RPMI7951 (cell line): ENCODE results near the gene ADAM19. TPM values are rescaled to one million over a fixed set of nuclear protein-coding genes. Genes with fewer than 3 reads are reported as not detected.
"Not testable (repeated sequence)": the region's sequence is repeated elsewhere in the genome, so short reads cannot be mapped to it uniquely, and the experiment has no call there.

Experiments
- DNase-seq: peaks from one replicate; pipeline ENCODE4 v3.0.0-alpha.2; 2012; ENCODE audit warnings: low read depth
- total RNA-seq: library from RNA; depleted of rRNA; stranded (reverse); fragments of >200 nt; shearing (Covaris generic); gene quantifications from 2 replicates; pipeline ENCODE4 v1.2.3, GENCODE V29; 2014

ADAM19 gene
- total RNA-seq, 1 experiment from 2014 or later, result 15.6 TPM

- no peak for DNase-seq
These were observed 88.7 kb downstream of the ADAM19 start for GRCh38 chr5:157486861-157487260.

DNA sequence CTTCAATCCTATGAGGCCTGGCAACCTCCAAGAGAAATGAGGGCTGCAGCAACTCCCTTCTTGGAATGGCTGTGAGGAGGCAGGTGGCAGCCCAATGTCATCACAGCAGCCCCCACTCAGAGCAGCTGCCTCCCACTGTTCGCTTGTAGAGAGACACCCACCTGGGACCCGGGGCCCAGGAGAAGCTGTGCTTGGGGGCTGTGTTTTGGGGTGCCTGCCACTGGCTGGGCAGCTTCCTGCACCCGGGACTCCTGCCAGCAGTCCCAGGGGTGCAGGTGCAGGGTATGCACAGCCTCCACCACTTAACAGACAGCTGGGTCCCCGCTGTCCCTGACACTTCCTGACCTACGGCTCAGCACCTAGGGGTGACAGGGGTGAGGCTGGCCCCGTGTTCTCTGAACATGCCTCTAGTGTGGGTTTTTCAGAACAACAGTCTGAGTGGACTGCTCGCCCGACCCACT lies 89.3 kb downstream of the ADAM19 start:
- no peak for DNase-seq

GRCh38 chr5:157485811-157486210 lies 89.8 kb downstream of the ADAM19 start:
- no peak for DNase-seq

DNA sequence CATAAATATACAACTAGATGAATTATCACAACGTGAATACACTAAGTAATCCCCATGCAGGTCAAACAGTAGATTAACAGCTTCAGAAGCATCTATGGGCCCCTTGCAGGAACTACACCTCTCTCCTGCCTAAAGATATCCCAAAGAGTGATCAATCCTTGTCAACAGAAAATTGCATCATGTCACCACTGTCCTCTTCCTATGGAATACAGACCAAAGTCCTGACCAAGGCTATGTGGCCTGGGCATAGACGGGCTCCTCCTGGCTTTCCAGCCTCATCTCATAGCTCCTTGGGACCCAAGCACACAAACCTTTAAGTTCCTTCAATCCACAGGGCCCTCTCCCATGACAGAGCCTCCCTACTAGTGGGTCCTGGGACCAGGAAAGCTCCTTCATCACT lies 90.2 kb downstream of the ADAM19 start:
- DNase-seq, result no peak

GRCh38 chr5:157484768-157485167 lies 90.8 kb downstream of the ADAM19 start:
- no peak for DNase-seq

- DNase-seq, result not testable (repeated sequence)
These were observed 92.9 kb downstream of the ADAM19 start for GRCh38 chr5:157482702-157483101.

GRCh38 chr5:157481666-157482065 lies 93.9 kb downstream of the ADAM19 start:
- no peak for DNase-seq

- no peak for DNase-seq
These were observed 94.3 kb downstream of the ADAM19 start for GRCh38 chr5:157481265-157481664.

DNA sequence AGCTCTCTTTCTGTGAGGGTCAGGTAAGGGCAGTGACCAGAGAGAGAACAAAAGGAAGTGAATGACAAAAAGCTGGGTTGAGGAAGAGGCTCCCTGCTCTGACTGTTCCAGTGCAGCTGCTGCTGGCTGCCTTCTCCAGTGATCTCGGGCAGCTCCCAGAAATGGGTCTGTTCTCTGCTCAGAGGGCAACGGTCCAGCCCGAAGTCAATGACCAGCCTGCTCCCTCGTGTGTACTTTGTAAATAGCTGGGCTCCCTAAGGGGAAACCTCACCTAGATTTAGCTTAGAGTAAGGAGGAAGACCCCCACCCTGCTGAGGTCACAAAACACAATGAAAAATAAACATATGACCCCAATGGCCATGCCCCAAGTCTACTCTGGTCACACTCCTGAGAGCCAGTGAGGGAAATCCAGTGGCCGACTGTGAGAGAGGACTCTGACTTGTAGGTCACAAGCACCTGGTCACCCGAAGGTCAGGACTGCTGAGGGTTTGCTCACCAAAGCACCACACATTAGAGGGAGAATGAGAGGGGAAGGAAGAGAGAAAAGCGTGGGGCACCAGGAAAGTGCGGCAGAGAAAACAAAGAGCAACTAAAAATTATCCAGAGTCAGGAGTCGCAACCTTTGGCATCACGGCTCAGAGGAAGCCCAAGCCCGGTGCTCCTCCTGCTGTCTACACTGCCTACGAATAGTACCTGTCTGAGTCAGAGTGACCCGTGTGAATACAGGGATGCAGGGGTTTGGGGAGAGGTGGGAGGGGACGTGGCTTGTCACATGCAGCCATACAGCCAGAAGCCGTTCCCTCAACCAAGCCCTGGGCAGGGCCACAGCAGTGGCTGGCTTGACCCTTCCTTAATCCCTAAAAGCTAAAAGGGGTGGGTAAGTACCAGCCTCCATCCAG lies 95.7 kb downstream of the ADAM19 start:
- DNase-seq, result no peak

GRCh38 chr5:157479166-157479565 lies 96.4 kb downstream of the ADAM19 start:
- DNase-seq, result no peak

- DNase-seq, result no peak
These were observed 96.8 kb downstream of the ADAM19 start for GRCh38 chr5:157478726-157479125.

DNA sequence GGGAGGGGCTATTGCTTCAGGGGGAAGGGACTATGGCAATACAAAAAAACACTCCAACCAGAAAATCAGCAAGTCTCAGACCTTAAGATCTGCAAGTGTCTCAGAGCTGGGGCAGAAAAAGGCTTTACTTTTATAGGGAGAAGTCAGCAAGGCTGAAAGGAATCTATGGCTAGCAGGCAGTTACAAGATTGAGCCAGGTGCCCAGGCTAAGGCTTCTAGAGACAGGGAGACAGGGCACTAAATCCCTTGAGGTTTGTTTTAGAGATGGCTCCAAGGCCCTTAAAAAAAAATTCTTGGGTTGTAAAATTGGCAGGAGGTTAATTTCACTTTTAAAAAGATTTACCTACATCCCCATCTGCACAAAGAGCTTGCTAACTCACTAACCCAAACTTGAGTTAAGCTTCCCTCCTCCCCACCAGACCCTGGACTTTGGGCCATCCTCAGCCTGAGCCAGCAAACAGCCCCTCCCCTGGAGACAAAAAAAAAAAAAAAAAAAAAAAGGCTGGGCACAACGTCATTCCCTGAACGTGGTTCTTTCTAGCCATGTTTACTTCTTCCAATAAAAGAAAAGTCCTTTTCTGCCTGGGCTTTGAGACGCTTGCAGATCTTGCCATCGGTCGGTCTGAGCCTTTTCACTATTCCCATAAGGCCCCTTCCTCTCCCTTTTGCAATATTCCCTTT lies 97.6 kb downstream of the ADAM19 start:
- no peak for DNase-seq

GRCh38 chr5:157476702-157477408 lies 98.7 kb downstream of the ADAM19 start:
- peak; percentile 62 for DNase-seq

DNA sequence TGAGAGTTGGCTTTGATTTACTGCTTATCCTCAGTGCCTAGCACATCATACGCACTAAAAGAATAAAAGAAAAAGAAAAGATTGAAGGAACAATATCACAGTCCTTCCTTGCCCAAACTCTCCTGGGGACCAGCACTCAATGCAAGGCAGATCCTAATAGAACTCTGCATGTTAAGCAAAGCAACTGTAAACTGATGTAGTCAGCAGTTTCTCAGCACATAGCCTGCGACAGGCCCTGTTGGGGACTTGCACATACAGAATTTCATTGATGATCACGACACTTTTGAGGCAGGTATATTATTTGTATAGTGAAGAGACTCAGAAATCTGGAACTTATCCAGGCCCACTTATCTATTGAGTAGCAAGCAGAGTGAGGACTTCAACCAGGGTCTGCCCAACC lies 100.1 kb downstream of the ADAM19 start:
- no peak for DNase-seq

GRCh38 chr5:157473383-157474320 lies 101.9 kb downstream of the ADAM19 start:
- DNase-seq, result no peak

GRCh38 chr5:157471709-157472108 lies 103.9 kb downstream of the ADAM19 start:
- DNase-seq, result peak; percentile 36

DNA sequence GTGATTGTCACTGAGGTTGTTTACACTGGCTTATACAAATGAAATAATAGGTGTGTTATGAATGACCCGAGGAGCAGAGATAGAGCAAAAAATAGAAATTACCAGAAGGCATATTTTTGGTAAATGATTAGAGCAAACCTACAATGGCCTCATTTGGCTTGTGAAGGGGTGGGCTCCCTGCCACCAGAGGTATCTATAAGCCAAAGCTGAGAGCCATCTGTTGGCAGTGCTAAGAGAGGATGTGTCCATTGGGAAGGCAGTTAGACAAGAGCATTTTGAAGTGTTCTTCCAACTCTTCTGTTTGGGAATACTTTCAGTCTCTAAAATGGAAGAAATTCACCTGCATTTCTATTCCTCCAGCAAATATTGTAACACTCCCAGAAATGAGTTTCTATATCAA lies 104.9 kb downstream of the ADAM19 start:
- DNase-seq, result no peak

GRCh38 chr5:157469687-157470086 lies 105.9 kb downstream of the ADAM19 start:
- DNase-seq, result no peak

DNA sequence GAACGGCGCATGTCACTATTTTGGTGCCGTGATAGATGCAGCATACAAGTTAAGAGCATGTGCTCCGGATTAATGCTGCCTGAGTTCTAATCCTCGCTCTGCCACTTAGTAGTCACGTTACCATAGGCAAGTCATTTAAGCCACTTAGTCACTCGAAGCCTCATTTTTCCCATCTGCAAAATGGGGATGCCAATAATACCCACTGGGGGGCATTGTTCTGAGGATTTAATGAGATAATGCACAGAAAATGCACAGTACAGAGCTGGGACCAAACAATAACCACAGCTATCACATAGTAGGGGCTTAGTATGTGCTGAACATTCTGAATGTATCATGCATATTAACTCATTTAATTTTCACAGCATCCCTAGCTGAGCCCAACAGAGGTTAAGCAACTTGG lies 106.5 kb downstream of the ADAM19 start:
- no peak for DNase-seq

DNA sequence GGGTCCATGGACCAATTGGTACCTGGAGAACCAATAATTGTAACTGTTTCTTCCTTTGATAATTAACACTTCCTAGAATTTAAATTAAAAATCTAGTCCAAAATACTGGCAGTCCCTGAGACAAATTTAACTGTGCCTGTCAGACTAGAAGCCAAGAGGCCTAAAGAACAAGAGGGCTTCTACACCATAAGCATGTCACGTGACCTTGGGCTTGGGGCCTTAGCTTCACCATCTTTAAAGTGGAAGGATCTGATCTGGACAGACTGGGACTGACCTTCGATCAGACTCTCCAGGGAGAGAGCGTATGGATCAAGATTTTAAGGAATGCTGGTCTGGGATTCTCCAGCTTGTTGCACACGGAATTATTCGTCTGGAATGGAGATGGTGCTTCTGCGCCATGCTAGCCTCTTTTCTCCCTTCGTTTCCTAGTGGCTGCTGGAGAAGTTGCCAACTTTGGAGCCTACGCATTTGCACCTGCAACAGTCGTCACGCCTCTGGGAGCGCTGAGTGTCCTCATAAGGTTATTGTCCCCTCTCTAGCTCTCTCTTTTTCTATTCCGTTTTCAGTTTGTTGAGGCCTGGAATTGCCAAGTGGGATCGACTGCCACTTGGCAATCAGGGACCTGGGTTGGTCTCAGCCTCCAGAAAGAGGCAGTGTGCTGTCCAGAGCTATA lies 107.1 kb downstream of the ADAM19 start:
- no peak for DNase-seq
